WTC11 (cell line): ENCODE results near the gene COG8. TPM values are rescaled to one million over a fixed set of nuclear protein-coding genes. Genes with fewer than 3 reads are reported as not detected.

Experiments
- AFF4 ChIP-seq: sonication (generic); formaldehyde crosslinking; IDR thresholded peaks from 2 replicates; pipeline ENCODE4 v1.8.1; 2023; ENCODE audit warnings: mild to moderate bottlenecking, missing genetic modification reagents, borderline replicate concordance
- ATF6 ChIP-seq: sonication (generic); formaldehyde crosslinking; IDR thresholded peaks from 2 replicates; pipeline ENCODE4 v1.8.1; 2023; ENCODE audit warnings: mild to moderate bottlenecking, missing genetic modification reagents
- E2F1 ChIP-seq: sonication (generic); formaldehyde crosslinking; IDR thresholded peaks from 2 replicates; pipeline ENCODE4 v1.8.0; 2022; ENCODE audit warnings: mild to moderate bottlenecking, missing genetic modification reagents
- E2F5 ChIP-seq: sonication (generic); formaldehyde crosslinking; IDR thresholded peaks from 2 replicates; pipeline ENCODE4 v1.8.1; 2022; ENCODE audit warnings: mild to moderate bottlenecking, moderate library complexity, missing genetic modification reagents
- FOXJ3 ChIP-seq: sonication (generic); formaldehyde crosslinking; IDR thresholded peaks from 2 replicates; pipeline ENCODE4 v1.9.0; 2021; ENCODE audit warnings: missing genetic modification reagents, mild to moderate bottlenecking, borderline replicate concordance
- GTF2I ChIP-seq: fragments of 250-450 bp; sonication (Bioruptor Pico); conservative IDR thresholded peaks from 2 replicates; pipeline ENCODE4 v1.4.0; 2021; ENCODE audit warnings: mild to moderate bottlenecking
- MLX ChIP-seq: sonication (generic); formaldehyde crosslinking; IDR thresholded peaks from 2 replicates; pipeline ENCODE4 v1.8.1; 2023; ENCODE audit warnings: mild to moderate bottlenecking, missing genetic modification reagents, moderate library complexity
- MXD4 ChIP-seq: fragments of 250-450 bp; sonication (Bioruptor Pico); IDR thresholded peaks from 2 replicates; pipeline ENCODE4 v1.8.0; 2021; ENCODE audit warnings: mild to moderate bottlenecking, moderate library complexity, borderline replicate concordance
- ZNF281 ChIP-seq: sonication (generic); formaldehyde crosslinking; IDR thresholded peaks from 2 replicates; pipeline ENCODE4 v1.8.0; 2023; ENCODE audit warnings: mild to moderate bottlenecking, missing genetic modification reagents
- ZNF671 ChIP-seq: fragments of 250-450 bp; sonication (Bioruptor Pico); IDR thresholded peaks from 2 replicates; pipeline ENCODE4 v1.8.0; 2021; ENCODE audit warnings: mild to moderate bottlenecking
- total RNA-seq: library from RNA; stranded (reverse); gene quantifications from 3 replicates; pipeline ENCODE4 v1.2.3, GENCODE V29; 2021

The COG8 gene
- total RNA-seq, 1 experiment from 2014 or later: 56.5 TPM

- TF ChIP-seq ATF6 (no peak), FOXJ3 (CRISPR knock-in tag) (no peak), ZNF281 (CRISPR knock-in tag) (no peak), MXD4 (CRISPR knock-in tag) (no peak), E2F5 (CRISPR knock-in tag) (peak; percentile 97), E2F1 (CRISPR knock-in tag) (no peak), GTF2I (CRISPR knock-in tag) (no peak), AFF4 (0 out of 2 replicates have a peak, but pooled peaks have one; percentile 84), ZNF671 (CRISPR knock-in tag) (no peak; the same call in 1 of the 2 replicates), MLX (CRISPR knock-in tag) (no peak)
Observed at GRCh38 chr16:69330286-69331109, 8.9 kb downstream of the COG8 start, which contains the start of gene PDF (continued).
